Heart left ventricle (tissue), 16 donors: ENCODE data around the gene CCNB1. TPM values are rescaled to one million over a fixed set of nuclear protein-coding genes. Genes with fewer than 3 reads are reported as not detected.

ENCODE experiments used
- ATAC-seq, 4 donors: fragments of 200-7000 bp; cut with Tn5 transposase; one replicate each; pipeline ENCODE4 v1.9.1; 2020 to 2022; ENCODE audit warnings: moderate library complexity in 4 of 4, mild to moderate bottlenecking in 3 of 4, moderate number of reproducible peaks in 1 of 4
- DNase-seq, 5 donors: peaks; one replicate each; pipeline ENCODE4 v3.0.0-alpha.2; 2020
- H3K27ac ChIP-seq, 12 donors: fragments of 200-600 bp; sonication (generic) in 4 of 12; one replicate each; pipeline versions ENCODE4 v1.5.0 to v1.8.0; 2016 to 2022; ENCODE audit warnings: mild to moderate bottlenecking in 2 of 12
- H3K27me3 ChIP-seq, 9 donors: fragments of 200-600 bp; sonication (generic) in 2 of 9; one replicate each; pipeline versions ENCODE4 v1.5.1 to v1.8.0; 2016 to 2022; ENCODE audit warnings: mild to moderate bottlenecking in 3 of 9
- H3K36me3 ChIP-seq, 9 donors: fragments of 200-600 bp; sonication (generic) in 2 of 9; one replicate each; pipeline versions ENCODE4 v1.5.0 to v1.8.0; 2018 to 2022; ENCODE audit warnings: mild to moderate bottlenecking in 2 of 9
- H3K4me1 ChIP-seq, 12 donors: fragments of 200-600 bp; sonication (generic) in 4 of 12; one replicate each; pipeline versions ENCODE4 v1.5.0 to v1.8.0; 2016 to 2022; ENCODE audit warnings: mild to moderate bottlenecking in 3 of 12
- H3K4me3 ChIP-seq, 12 donors: fragments of 200-600 bp; sonication (generic) in 4 of 12; one replicate each; pipeline versions ENCODE4 v1.5.0 to v1.8.0; 2017 to 2022; ENCODE audit warnings: mild to moderate bottlenecking in 9 of 12, moderate library complexity in 4 of 12
- H3K9me3 ChIP-seq, 12 donors: fragments of 200-600 bp; sonication (generic) in 4 of 12; one replicate each; pipeline versions ENCODE4 v1.5.0 to v1.8.0; 2016 to 2022; ENCODE audit warnings: mild to moderate bottlenecking in 1 of 12
- CTCF ChIP-seq, 12 donors: fragments of 200-600 bp; sonication (generic) in 4 of 12; IDR thresholded peaks; one replicate each; pipeline versions ENCODE4 v1.5.0 to v1.8.0; 2018 to 2022; ENCODE audit warnings: antibody characterized with exemption in 12 of 12, mild to moderate bottlenecking in 5 of 12
- POLR2A ChIP-seq, 2 donors: fragments of 450-650 bp; IDR thresholded peaks; one replicate each; pipeline ENCODE4 v1.6.1; 2017; ENCODE audit warnings: antibody characterized with exemption in 2 of 2, mild to moderate bottlenecking in 2 of 2, moderate library complexity in 2 of 2
- WGBS, 4 donors: extraction: QIAGEN DNeasy Blood & Tissue Kit in 2 of 4; methylation state at CpG; one replicate each; pipeline versions ENCODE4 v1.1.5 to v1.1.7; 2013 to 2018; 5-methylcytosine and 5-hydroxymethylcytosine counted together
- intact Hi-C, 10 donors: fragments of 100-400 bp; cut with DNase I; formaldehyde crosslinking; loops; one replicate each; pipeline versions ENCODE4 v1.11.1 to v1.14.2; 2022
- polyA plus RNA-seq, 2 donors: library from polyadenylated mRNA; stranded (reverse); fragments of 200-250 nt; gene quantifications; one replicate each; pipeline ENCODE4 v1.2.3, GENCODE V29; 2013
- total RNA-seq, 9 donors: library from RNA; depleted of rRNA in 2 of 9; stranded (reverse); fragments of >200 nt in 2 of 9; fragmentation: NEBNext Ultra II Directional in 3 of 9; extraction: Animal tissue kit (Norgen Biotek cat#: 25700) in 3 of 9; gene quantifications; one replicate each; pipeline versions ENCODE4 v1.1.0 to v1.2.4, GENCODE V29; 2016 to 2023
- donor health status: ischemic (EF 13 %, LVEDD 7.1; RV severe dilation, severe dysfunction).
- donor health status: healthy with polysubstance abuse.
- donor health status: DM: no; HTN: yes; CAD: no.
- donor health status: DM: no; HTN: no; CAD: no.
- donor health status: ischemic (EF 25% LVEDD 6.9; RV normal size, moderate dysfunction).
- donor health status: ischemic (EF 25% LVEDD 5.7; RV mildly dilated, moderate dysfunction).
- donor health status: healthy.
- donor health status: DM: yes; HTN: yes; CAD: no.
- donor health status: ischemic (EF 35%, LVEDD 5.7; RV mildly dilated, moderate dysfunction).
- donor health status: nonischemic (EF 11% LVEDD 7.7; RV severe dilation, severe dysfunction).
- donor health status: DM: yes; HTN: yes; CAD: no.
- donor health status: PGD.
- donor health status: ischemic (EF 29% LVEDD 5.4; RV normal size, mild dysfunction).
- donor health status: nonischemic (EF 23%, LVEDD 6.1; RV moderate dilation, normal function).

CCNB1 gene
- total and polyA plus RNA-seq, 11 donors = 1.3 to 22.9 (median 3.6) TPM

GRCh38 chr5:69202497-69202896 is 35.5 kb downstream of the CCNB1 start:
- intact Hi-C loops = no loop called here
- H3K9me3 ChIP-seq = no peaks in the 10 kb centered on the region
- DNase-seq (no peak), ATAC-seq (no peak)
- H3K4me1 ChIP-seq = no peaks in the 10 kb centered on the region
- 93 to 100% (median 96%) methylated on average over 1 of the region's 1 CpG for WGBS, 4 donors
- no peaks in the 10 kb centered on the region for H3K36me3 ChIP-seq
- no peak overlapping the region for H3K4me3 ChIP-seq
- no peak overlapping the region for H3K27ac ChIP-seq
- TF ChIP-seq CTCF (IDR thresholded peaks at IDR 0.05) (no peak), POLR2A (IDR thresholded peaks at IDR 0.05) (no peak)
- H3K27me3 ChIP-seq = no peaks in the 10 kb centered on the region

- intact Hi-C loops = no loop called here
- no peaks in the 10 kb centered on the region for H3K36me3 ChIP-seq
- no peak for TF ChIP-seq CTCF (IDR thresholded peaks at IDR 0.05)
- TF ChIP-seq POLR2A (IDR thresholded peaks at IDR 0.05) = no peak
- WGBS, 4 donors = 96 to 97% (median 97%) methylated on average over 5 of the region's 5 CpGs
- H3K4me3 ChIP-seq = no peak overlapping the region
- H3K9me3 ChIP-seq = no peaks in the 10 kb centered on the region
- no peak for DNase-seq
- peaks cover 0 to 7% (median 0%) of the 10 kb centered on the region in 12 donors for H3K4me1 ChIP-seq
- no peaks in the 10 kb centered on the region for H3K27me3 ChIP-seq
- H3K27ac ChIP-seq = no peak overlapping the region
- ATAC-seq = no peak
These were observed 39.7 kb downstream of the CCNB1 start for GRCh38 chr5:69206528-69207190.

DNA sequence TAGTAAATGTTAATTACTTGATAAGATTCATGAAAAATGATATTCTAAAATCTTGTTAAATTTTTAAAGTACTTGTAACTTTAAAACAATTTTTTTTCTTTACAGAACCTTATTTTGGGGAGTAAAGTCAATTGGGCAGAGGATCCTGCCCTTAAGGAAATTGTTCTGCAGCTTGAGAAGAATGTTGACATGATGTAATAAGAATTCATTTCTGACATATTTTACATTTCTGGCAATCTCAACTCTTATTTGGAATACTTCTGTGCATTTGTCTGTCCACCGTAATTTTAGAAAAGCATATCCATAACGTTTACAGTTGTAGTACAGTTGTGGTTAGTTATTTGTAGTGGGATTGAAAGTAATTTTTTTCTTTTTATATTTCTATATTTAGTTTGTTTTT is 42.7 kb downstream of the CCNB1 start:
- WGBS, 4 donors = 73 to 85% (median 82%) methylated on average over 2 of the region's 2 CpGs
- ATAC-seq (no peak), DNase-seq (no peak)
- TF ChIP-seq POLR2A (IDR thresholded peaks at IDR 0.05) = no peak
- TF ChIP-seq CTCF (IDR thresholded peaks at IDR 0.05) = no peak
- Histone ChIP-seq H3K27ac (no peak overlapping the region), H3K9me3 (no peaks in the 10 kb centered on the region), H3K4me3 (no peak overlapping the region), H3K4me1 (peaks cover 0 to 7% (median 0%) of the 10 kb centered on the region in 12 donors), H3K27me3 (no peaks in the 10 kb centered on the region), H3K36me3 (no peaks in the 10 kb centered on the region)
- intact Hi-C loops = loop anchor here in 3 of 10 donors (5.0 to 10.0 kb wide), 3 partner anchors 38 to 115 kb away; partner anchors contain the start of genes CCNB1 (in 2 of the 3) and SLC30A5 (in 1 of the 3)

DNA sequence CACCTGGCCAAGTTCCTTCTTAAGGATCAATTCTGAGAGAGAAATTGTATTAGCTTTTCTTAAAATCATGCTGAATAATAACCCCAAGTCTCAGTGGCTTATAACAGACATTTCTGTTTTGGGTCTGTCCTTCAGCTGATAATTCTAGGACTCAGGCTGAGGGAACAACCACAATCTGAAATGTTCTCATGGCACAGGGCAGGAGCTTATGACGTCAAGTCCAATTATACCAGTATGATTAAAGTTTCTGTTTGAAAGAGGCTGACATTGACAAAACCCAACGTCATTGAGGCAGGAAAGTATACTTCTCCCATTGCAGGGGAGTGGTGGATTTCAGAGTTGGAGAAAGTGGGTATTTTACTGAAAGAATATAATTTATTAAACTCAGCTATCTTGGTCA is 44.2 kb downstream of the CCNB1 start:
- 62 to 84% (median 76%) methylated on average over 2 of the region's 2 CpGs for whole genome bisulfite sequencing, 4 donors
- TF ChIP-seq CTCF (IDR thresholded peaks at IDR 0.05) = no peak
- no peak for TF ChIP-seq POLR2A (IDR thresholded peaks at IDR 0.05)
- Histone ChIP-seq H3K4me3 (no peak overlapping the region), H3K27ac (peak overlapping the region in 3 of 12 donors; percentile 10 to 45 (median 19)), H3K27me3 (no peaks in the 10 kb centered on the region), H3K4me1 (peaks cover 0 to 7% (median 0%) of the 10 kb centered on the region in 12 donors), H3K9me3 (no peaks in the 10 kb centered on the region), H3K36me3 (no peaks in the 10 kb centered on the region)
- intact Hi-C loops = loop anchor here in 3 of 10 donors (5.0 to 10.0 kb wide), 3 partner anchors 36 to 116 kb away; partner anchors contain the start of genes CCNB1 (in 2 of the 3) and SLC30A5 (in 1 of the 3)
- DNase-seq (no peak), ATAC-seq (peak; percentile 73 to 81 (median 76))
